Fibroblast of pulmonary artery (primary cell): ENCODE results near the gene NHSL1.

Experiments
- DNase-seq: peaks from one replicate; pipeline ENCODE4 v3.0.0-alpha.2; 2010; ENCODE audit warnings: low read depth
- H3K4me3 ChIP-seq: replicated peaks from 2 replicates; pipeline ENCODE4 v1.5.1; 2011; ENCODE audit warnings: low read depth, mild to moderate bottlenecking, control low read depth, low read length, moderate library complexity
- CTCF ChIP-seq: IDR thresholded peaks from 2 replicates; pipeline ENCODE4 v1.5.1; 2011; ENCODE audit warnings: mild to moderate bottlenecking, control low read depth, low read length, inconsistent platforms; ENCODE audit errors: missing control alignments

The NHSL1 gene

GRCh38 chr6:138454981-138455706 is 44.1 kb downstream of the NHSL1 start:
- no peak for DNase-seq
- no peak for TF ChIP-seq CTCF
- no peak overlapping the region for H3K4me3 ChIP-seq

GRCh38 chr6:138451043-138451442 is 48.3 kb downstream of the NHSL1 start:
- H3K4me3 ChIP-seq: no peak overlapping the region
- no peak for DNase-seq
- no peak for TF ChIP-seq CTCF

GRCh38 chr6:138450445-138450844 is 48.8 kb downstream of the NHSL1 start:
- TF ChIP-seq CTCF: no peak
- DNase-seq: no peak
- H3K4me3 ChIP-seq: no peak overlapping the region

GRCh38 chr6:138446821-138447220 is 52.5 kb downstream of the NHSL1 start:
- no peak for TF ChIP-seq CTCF
- no peak for DNase-seq

GRCh38 chr6:138443979-138444378 is 55.3 kb downstream of the NHSL1 start:
- no peak for TF ChIP-seq CTCF
- no peak for DNase-seq
- H3K4me3 ChIP-seq: no peak overlapping the region

More at GRCh38 chr6:138446821-138447220, 52.5 kb downstream of the NHSL1 start:
- H3K4me3 ChIP-seq: no peak overlapping the region

- no peak overlapping the region for H3K4me3 ChIP-seq
- no peak for TF ChIP-seq CTCF
- no peak for DNase-seq
Measured at GRCh38 chr6:138442663-138443062, 56.6 kb downstream of the NHSL1 start.

GRCh38 chr6:138441965-138442364 is 57.3 kb downstream of the NHSL1 start:
- no peak for TF ChIP-seq CTCF
- H3K4me3 ChIP-seq: no peak overlapping the region
- DNase-seq: no peak
